H1 (cell line): ENCODE data around the gene RAB3C. TPM values are rescaled to one million over a fixed set of nuclear protein-coding genes. Genes with fewer than 3 reads are reported as not detected.

ENCODE experiments used
- CTCF ChIA-PET: fragments of 300-600 bp; sonication (Branson Sonifier 250); formaldehyde crosslinking; loops from one replicate; lab custom pipeline; 2021; ENCODE audit not compliant: partially characterized antibody; lab: Charles Lee
- POLR2A ChIA-PET: fragments of 300-600 bp; sonication (Branson Sonifier 250); formaldehyde crosslinking; loops from one replicate; lab custom pipeline; 2021; ENCODE audit warnings: inconsistent platforms; ENCODE audit not compliant: partially characterized antibody; lab: Charles Lee
- DNase-seq, 2 experiments: peaks; one replicate each; pipeline versions ENCODE4 v3.0.0 to v3.0.0-alpha.2; 2010 to 2022; ENCODE audit warnings: low spot score in 2 of 2, low read depth in 1 of 2, mixed read lengths in 1 of 2
- FAIRE-seq: peaks from 2 replicates; lab custom pipeline; 2011; peaks lifted over from hg19 to GRCh38; lab: Jason Lieb, UNC
- H2AFZ ChIP-seq: 2 replicates; pipeline ENCODE4 v1.8.1; 2012; ENCODE audit warnings: low read length, inconsistent platforms
- H2AK5ac ChIP-seq: 2 replicates; pipeline ENCODE4 v1.6.1; 2013; ENCODE audit warnings: low read depth, low read length
- H2BK120ac ChIP-seq: replicated peaks from 2 replicates; pipeline ENCODE3; 2013; ENCODE audit warnings: low read depth, low read length, inconsistent platforms
- H2BK12ac ChIP-seq: 2 replicates; pipeline ENCODE4 v1.6.1; 2013; ENCODE audit warnings: low read depth, low read length
- H2BK15ac ChIP-seq: 2 replicates; pipeline ENCODE4 v1.6.1; 2013; ENCODE audit warnings: low read length
- H2BK20ac ChIP-seq: 2 replicates; pipeline ENCODE4 v1.6.1; 2013; ENCODE audit warnings: low read length
- H2BK5ac ChIP-seq: 2 replicates; pipeline ENCODE4 v1.6.1; 2013; ENCODE audit warnings: low read depth, low read length
- H3K14ac ChIP-seq: 2 replicates; pipeline ENCODE4 v1.6.1; 2013; ENCODE audit warnings: inconsistent platforms; ENCODE audit not compliant: insufficient read length
- H3K18ac ChIP-seq: 2 replicates; pipeline ENCODE4 v1.6.1; 2013; ENCODE audit warnings: low read length; ENCODE audit errors: extremely low read depth
- H3K23ac ChIP-seq: 2 replicates; pipeline ENCODE4 v1.6.1; 2013; ENCODE audit warnings: inconsistent platforms; ENCODE audit not compliant: insufficient read length
- H3K23me2 ChIP-seq: 2 replicates; pipeline ENCODE4 v1.6.1; 2013; ENCODE audit warnings: low read depth, low read length
- H3K27ac ChIP-seq: 2 replicates; pipeline ENCODE4 v1.6.1; 2011; ENCODE audit warnings: low read depth, low read length, inconsistent platforms
- H3K27me3 ChIP-seq, 4 experiments: replicated peaks in 1 of 4; 1 replicate in 1 of 4; 2 replicates in 3 of 4; pipeline versions ENCODE4 v1.6.1 to v1.8.1; 2011 to 2013; ENCODE audit warnings: low read length in 3 of 4, mild to moderate bottlenecking in 3 of 4, inconsistent platforms in 2 of 4, mixed read lengths in 2 of 4, moderate library complexity in 1 of 4; ENCODE audit not compliant: control insufficient read depth in 3 of 4, insufficient read depth in 3 of 4; ENCODE audit errors: extremely low read depth in 1 of 4
- H3K36me3 ChIP-seq, 4 experiments: 2 replicates each; pipeline versions ENCODE4 v1.6.1 to v1.8.1; 2011 to 2013; ENCODE audit warnings: mild to moderate bottlenecking in 4 of 4, low read length in 3 of 4, moderate library complexity in 2 of 4, control low read depth in 1 of 4, inconsistent platforms in 1 of 4; ENCODE audit not compliant: insufficient read depth in 4 of 4, control insufficient read depth in 2 of 4
- H3K4ac ChIP-seq: replicated peaks from 2 replicates; pipeline ENCODE3; 2013; ENCODE audit warnings: low read length, low read depth, mixed read lengths, inconsistent platforms; ENCODE audit not compliant: insufficient read length
- H3K4me1 ChIP-seq, 4 experiments: replicated peaks in 1 of 4; 1 replicate in 1 of 4; 2 replicates in 3 of 4; pipeline versions ENCODE4 v1.6.1 to v1.8.1; 2011 to 2013; ENCODE audit warnings: low read length in 3 of 4, inconsistent platforms in 2 of 4, mixed read lengths in 1 of 4; ENCODE audit not compliant: insufficient read depth in 4 of 4, control insufficient read depth in 3 of 4
- H3K4me2 ChIP-seq, 2 experiments: 2 replicates each; pipeline versions ENCODE4 v1.6.1 to v1.8.1; 2011 to 2013; ENCODE audit warnings: low read depth in 2 of 2, low read length in 2 of 2, control low read depth in 1 of 2, inconsistent platforms in 1 of 2, mild to moderate bottlenecking in 1 of 2; ENCODE audit not compliant: insufficient read depth in 1 of 2
- H3K4me3 ChIP-seq, 4 experiments: fragments of 200-600, 300-600 bp in 1 of 4; sonication (generic), shearing (Covaris generic), sonication (Bioruptor Twin) in 1 of 4; 2 replicates each; pipeline versions ENCODE4 v1.5.1 to v1.8.1; 2011 to 2016; ENCODE audit warnings: low read length in 4 of 4, low read depth in 3 of 4, control low read depth in 2 of 4, inconsistent platforms in 2 of 4, mild to moderate bottlenecking in 2 of 4, mixed read lengths in 1 of 4, moderate library complexity in 1 of 4; ENCODE audit not compliant: insufficient read depth in 2 of 4; ENCODE audit errors: extremely low read depth in 1 of 4
- H3K56ac ChIP-seq: replicated peaks from 2 replicates; pipeline ENCODE3; 2013; ENCODE audit warnings: low read depth, mild to moderate bottlenecking, mixed read lengths, low read length, inconsistent platforms; ENCODE audit not compliant: insufficient read length
- H3K79me1 ChIP-seq: 2 replicates; pipeline ENCODE4 v1.6.1; 2013; ENCODE audit warnings: low read depth, low read length, control low read depth
- H3K79me2 ChIP-seq, 2 experiments: 2 replicates each; pipeline versions ENCODE4 v1.6.1 to v1.8.1; 2012 to 2013; ENCODE audit warnings: low read length in 2 of 2, mild to moderate bottlenecking in 2 of 2, inconsistent platforms in 1 of 2; ENCODE audit not compliant: insufficient read depth in 2 of 2, control insufficient read depth in 1 of 2
- H3K9ac ChIP-seq, 4 experiments: replicated peaks in 1 of 4; 1 replicate in 1 of 4; 2 replicates in 3 of 4; pipeline versions ENCODE4 v1.6.1 to v1.8.1; 2011 to 2013; ENCODE audit warnings: low read depth in 3 of 4, low read length in 3 of 4, control low read depth in 2 of 4, mild to moderate bottlenecking in 2 of 4, moderate library complexity in 2 of 4, inconsistent platforms in 1 of 4; ENCODE audit errors: extremely low read depth in 1 of 4
- H3K9me3 ChIP-seq, 2 experiments: 2 replicates each; pipeline versions ENCODE4 v1.6.1 to v1.8.1; 2012 to 2013; ENCODE audit warnings: mild to moderate bottlenecking in 2 of 2, moderate library complexity in 2 of 2, control low read depth in 1 of 2, inconsistent platforms in 1 of 2, low read depth in 1 of 2, low read length in 1 of 2, mixed read lengths in 1 of 2; ENCODE audit not compliant: insufficient read depth in 2 of 2
- H4K20me1 ChIP-seq, 2 experiments: replicated peaks in 1 of 2; 2 replicates each; pipeline versions ENCODE3 to v1.8.1; 2011 to 2013; ENCODE audit warnings: inconsistent platforms in 2 of 2, low read length in 2 of 2, mild to moderate bottlenecking in 1 of 2; ENCODE audit not compliant: insufficient read depth in 2 of 2, control insufficient read depth in 1 of 2
- H4K5ac ChIP-seq: 2 replicates; pipeline ENCODE4 v1.6.1; 2013; ENCODE audit warnings: low read length, low read depth, mixed read lengths, inconsistent platforms; ENCODE audit not compliant: insufficient read length
- H4K8ac ChIP-seq: 2 replicates; pipeline ENCODE4 v1.8.0; 2013; ENCODE audit warnings: mild to moderate bottlenecking, moderate library complexity, low read length, inconsistent platforms; ENCODE audit not compliant: insufficient read depth; ENCODE audit errors: extremely low read depth
- H4K91ac ChIP-seq: replicated peaks from 2 replicates; pipeline ENCODE3; 2013; ENCODE audit warnings: low read length, mixed read lengths, inconsistent platforms; ENCODE audit not compliant: insufficient read length
- CEBPB ChIP-seq: IDR thresholded peaks from 2 replicates; pipeline ENCODE4 v1.6.1; 2012; ENCODE audit warnings: low read depth, low read length
- CTCF ChIP-seq, 3 experiments: IDR thresholded peaks; 1 replicate in 2 of 3; 2 replicates in 1 of 3; pipeline versions ENCODE4 v1.5.1 to v1.6.1; 2011; ENCODE audit warnings: low read length in 3 of 3, mild to moderate bottlenecking in 3 of 3, inconsistent platforms in 2 of 3, low read depth in 1 of 3, moderate library complexity in 1 of 3; ENCODE audit not compliant: insufficient read depth in 1 of 3; ENCODE audit errors: control extremely low read depth in 1 of 3
- EZH2 ChIP-seq: fragments of 200-600 bp; sonication (generic); IDR thresholded peaks from 2 replicates; pipeline ENCODE4 v1.7.1; 2012; ENCODE audit warnings: low read depth, mild to moderate bottlenecking, moderate library complexity, low read length, inconsistent platforms; ENCODE audit not compliant: severe bottlenecking
- HDAC6 ChIP-seq: IDR thresholded peaks from one replicate; pipeline ENCODE4 v1.7.1; 2012; ENCODE audit warnings: low read depth, mild to moderate bottlenecking, inconsistent platforms, low read length, moderate library complexity
- KDM4A ChIP-seq: IDR thresholded peaks from one replicate; pipeline ENCODE4 v1.7.1; 2012; ENCODE audit warnings: low read depth, mild to moderate bottlenecking, moderate library complexity, low read length, inconsistent platforms; ENCODE audit not compliant: severe bottlenecking
- PHF8 ChIP-seq: fragments of 200-600 bp; sonication (generic); conservative IDR thresholded peaks from 2 replicates; pipeline ENCODE4 v1.7.1; 2012; ENCODE audit warnings: low read depth, mild to moderate bottlenecking, inconsistent platforms, low read length, moderate library complexity
- RAD21 ChIP-seq, 2 experiments: IDR thresholded peaks in 1 of 2; conservative IDR thresholded peaks in 1 of 2; 2 replicates each; pipeline ENCODE4 v1.6.1; 2011; ENCODE audit warnings: low read depth in 2 of 2, low read length in 2 of 2, improper control_type of control experiment in 1 of 2, inconsistent platforms in 1 of 2, mild to moderate bottlenecking in 1 of 2, moderate library complexity in 1 of 2
- SIX5 ChIP-seq: IDR thresholded peaks from 2 replicates; pipeline ENCODE4 v1.6.1; 2011; ENCODE audit warnings: mild to moderate bottlenecking, low read depth, low read length
- SP2 ChIP-seq: IDR thresholded peaks from 2 replicates; pipeline ENCODE4 v1.6.1; 2012; ENCODE audit warnings: mild to moderate bottlenecking, low read length, inconsistent platforms
- SRF ChIP-seq: IDR thresholded peaks from 2 replicates; pipeline ENCODE4 v1.6.1; 2011; ENCODE audit warnings: mild to moderate bottlenecking, low read depth, low read length, moderate library complexity
- TEAD4 ChIP-seq: IDR thresholded peaks from 2 replicates; pipeline ENCODE4 v1.6.1; 2012; ENCODE audit warnings: low read depth, low read length, inconsistent platforms, mixed read lengths
- WGBS, 2 experiments: shearing (Covaris generic) in 1 of 2; methylation state at CpG; one replicate each; pipeline versions ENCODE4 v1.1.6 to v1.1.7; 2013 to 2015; ENCODE audit warnings: low lambda C conversion rate in 2 of 2, mixed read lengths in 2 of 2, inconsistent platforms in 1 of 2, low coverage in 1 of 2, missing lambda C conversion rate in 1 of 2; ENCODE audit not compliant: insufficient replicate concordance in 2 of 2, insufficient coverage in 1 of 2, insufficient read length in 1 of 2; ENCODE audit errors: extremely low coverage in 1 of 2, missing lambda C conversion rate in 1 of 2; 5-methylcytosine and 5-hydroxymethylcytosine counted together
- polyA plus RNA-seq, 7 experiments: library from polyadenylated mRNA; depleted of rRNA in 3 of 7; stranded (reverse) in 5 of 7; unstranded in 2 of 7; fragments of >200 nt in 5 of 7; fragments of 200-250 nt in 2 of 7; gene quantifications; 1 replicate in 5 of 7; 2 replicates in 1 of 7; 4 replicates in 1 of 7; pipeline versions ENCODE4 v1.2.1 to v1.2.3, GENCODE V29; 2011 to 2013; ENCODE audit warnings: missing spikeins in 2 of 7, mixed read lengths in 2 of 7
- total RNA-seq: library from RNA; stranded (reverse); fragmentation: NEBNext Ultra II Directional; extraction: Animal tissue kit (Norgen Biotek cat#: 25700); gene quantifications from 2 replicates; pipeline ENCODE4 v1.2.1, GENCODE V29; 2021

RAB3C gene
- total and polyA plus RNA-seq, 2 of the 8 experiments (the other 6 are each of a cell fraction or from before 2014, with no cell fraction given), result 14.7 to 18.3 TPM

- no peak overlapping the region for H3K14ac ChIP-seq
- H2AFZ ChIP-seq, result no peak overlapping the region
- H3K4me3 ChIP-seq, result no peak overlapping the region
- CTCF ChIA-PET, result interaction anchor here (1.2 to 3.3 kb wide), 13 partner anchors 9 to 1236 kb away, joined by 3 to 42 read pairs (median 7); no protein-coding TSS in a partner anchor
- no peaks in the 10 kb centered on the region for H4K20me1 ChIP-seq
- H3K4ac ChIP-seq, result no peak overlapping the region
- H4K5ac ChIP-seq, result no peak overlapping the region
- no peak overlapping the region for H3K27ac ChIP-seq
- FAIRE-seq (no peak), DNase-seq (no peak)
- POLR2A ChIA-PET, result no interaction called here
- H3K23ac ChIP-seq, result no peak overlapping the region
- no peak overlapping the region for H2BK120ac ChIP-seq
- H4K91ac ChIP-seq, result no peak overlapping the region
- no peaks in the 10 kb centered on the region; a peak in 1 of 4 replicates for H3K9me3 ChIP-seq
- no peak overlapping the region for H3K9ac ChIP-seq
- no peak overlapping the region for H2AK5ac ChIP-seq
- 83% methylated on average over 2 of the region's 2 CpGs; no CpG with 5 or more reads in 1 of the 2 experiments for WGBS, 2 experiments
- no peaks in the 10 kb centered on the region for H3K79me1 ChIP-seq
- H3K4me2 ChIP-seq, result no peak overlapping the region
- H3K18ac ChIP-seq, result no peak overlapping the region
- no peaks in the 10 kb centered on the region for H3K27me3 ChIP-seq
- no peak overlapping the region for H2BK15ac ChIP-seq
- no peaks in the 10 kb centered on the region for H3K23me2 ChIP-seq
- H3K79me2 ChIP-seq, result no peaks in the 10 kb centered on the region
- no peak overlapping the region for H4K8ac ChIP-seq
- H3K36me3 ChIP-seq, result no peaks in the 10 kb centered on the region
- H2BK20ac ChIP-seq, result no peak overlapping the region
- no peak overlapping the region for H2BK5ac ChIP-seq
- H3K56ac ChIP-seq, result no peak overlapping the region
- no peak overlapping the region for H2BK12ac ChIP-seq
- H3K4me1 ChIP-seq, result no peaks in the 10 kb centered on the region
- TF ChIP-seq PHF8 (no peak), EZH2 (no peak), SRF (no peak), RAD21 (IDR thresholded peaks at IDR 0.05 in 1 of 2, conservative IDR thresholded peaks at IDR 0.05 in 1 of 2; ENCODE audit: low read depth in 2 of 2, low read length in 2 of 2) (no peak), SP2 (no peak), KDM4A (no peak), HDAC6 (no peak), SIX5 (no peak), TEAD4 (no peak), CEBPB (no peak), CTCF (IDR thresholded peaks at IDR 0.05; ENCODE audit: control extremely low read depth in 1 of 3, insufficient read depth in 1 of 3, low read depth in 1 of 3, low read length in 3 of 3) (no peak)
These were observed 302.4 kb downstream of the RAB3C start for GRCh38 chr5:58885260-58885659.
